GM21447 (cell line): ENCODE measurements around the gene ARHGEF12.
A peak's percentile ranks its signal among the peaks of the same experiment; 100 is the strongest.

Experiments used
- ATAC-seq: cut with Tn5 transposase; IDR thresholded peaks from one replicate; pipeline ENCODE4 v1.9.1; 2021; ENCODE audit not compliant: unreplicated experiment

ARHGEF12 gene

GRCh38 chr11:120338107-120338933 lies 2.1 kb downstream of the ARHGEF12 start:
- ATAC-seq, result no peak

- no peak for ATAC-seq
Observed at GRCh38 chr11:120339394-120339890, 3.2 kb downstream of the ARHGEF12 start.

GRCh38 chr11:120340529-120340928 lies 4.3 kb downstream of the ARHGEF12 start:
- no peak for ATAC-seq

GRCh38 chr11:120342226-120342625 lies 6.0 kb downstream of the ARHGEF12 start:
- no peak for ATAC-seq

- no peak for ATAC-seq
Observed at GRCh38 chr11:120342678-120343077, 6.5 kb downstream of the ARHGEF12 start.

- no peak for ATAC-seq
Observed at GRCh38 chr11:120343429-120343828, 7.2 kb downstream of the ARHGEF12 start.

- peak; percentile 87 for ATAC-seq
Observed at GRCh38 chr11:120344302-120345004, 8.2 kb downstream of the ARHGEF12 start.

GRCh38 chr11:120346233-120346632 lies 10.0 kb downstream of the ARHGEF12 start:
- ATAC-seq, result no peak

GRCh38 chr11:120350637-120351036 lies 14.4 kb downstream of the ARHGEF12 start:
- no peak for ATAC-seq

GRCh38 chr11:120352405-120352804 lies 16.2 kb downstream of the ARHGEF12 start:
- no peak for ATAC-seq

GRCh38 chr11:120354068-120354467 lies 17.9 kb downstream of the ARHGEF12 start:
- ATAC-seq, result no peak

GRCh38 chr11:120354779-120355178 lies 18.6 kb downstream of the ARHGEF12 start:
- ATAC-seq, result no peak

- ATAC-seq, result no peak
Observed at GRCh38 chr11:120357620-120358019, 21.4 kb downstream of the ARHGEF12 start.

- ATAC-seq, result no peak
Observed at GRCh38 chr11:120358729-120359128, 22.5 kb downstream of the ARHGEF12 start.

GRCh38 chr11:120363436-120363835 lies 27.2 kb downstream of the ARHGEF12 start:
- ATAC-seq, result no peak

- no peak for ATAC-seq
Observed at GRCh38 chr11:120365512-120365911, 29.3 kb downstream of the ARHGEF12 start.

- ATAC-seq, result no peak
Observed at GRCh38 chr11:120372296-120372695, 36.1 kb downstream of the ARHGEF12 start.

GRCh38 chr11:120375076-120375475 lies 38.9 kb downstream of the ARHGEF12 start:
- no peak for ATAC-seq

GRCh38 chr11:120376547-120377182 lies 40.5 kb downstream of the ARHGEF12 start:
- no peak for ATAC-seq

GRCh38 chr11:120378474-120378873 lies 42.3 kb downstream of the ARHGEF12 start:
- ATAC-seq, result no peak

- no peak for ATAC-seq
Observed at GRCh38 chr11:120381401-120381800, 45.2 kb downstream of the ARHGEF12 start.
